Nephron progenitor cell (in vitro differentiated cells): ENCODE measurements around the gene PP2D1.
"Not testable (repeated sequence)": the region's sequence is repeated elsewhere in the genome, so short reads cannot be mapped to it uniquely, and the experiment has no call there.

Experiments
- DNase-seq: peaks from one replicate; pipeline ENCODE4 v3.0.0; 2021
- H3K27ac Mint-ChIP-seq: 2 replicates; pipeline ENCODE4 v1.8.0; 2021; ENCODE audit warnings: mild to moderate bottlenecking, moderate library complexity, mixed read lengths
- H3K27me3 Mint-ChIP-seq: 2 replicates; pipeline ENCODE4 v1.8.0; 2021; ENCODE audit warnings: mild to moderate bottlenecking, low read depth, mixed read lengths; ENCODE audit not compliant: poor library complexity
- H3K36me3 Mint-ChIP-seq: 2 replicates; pipeline ENCODE4 v1.8.0; 2021; ENCODE audit warnings: low read depth, mixed read lengths
- H3K4me1 Mint-ChIP-seq: 2 replicates; pipeline ENCODE4 v1.8.0; 2021; ENCODE audit warnings: mixed read lengths
- H3K4me3 Mint-ChIP-seq: 2 replicates; pipeline ENCODE4 v1.8.0; 2021; ENCODE audit warnings: mild to moderate bottlenecking, moderate library complexity, mixed read lengths
- H3K9me3 Mint-ChIP-seq: 2 replicates; pipeline ENCODE4 v1.8.0; 2021; ENCODE audit warnings: mild to moderate bottlenecking, moderate library complexity, mixed read lengths
- TF ChIP-seq, protein P1 (sequence below): fragments of 200-600 bp; sonication (generic); IDR thresholded peaks from 2 replicates; pipeline ENCODE4 v1.5.0; 2021; ENCODE audit warnings: antibody characterized with exemption

The PP2D1 gene

DNA sequence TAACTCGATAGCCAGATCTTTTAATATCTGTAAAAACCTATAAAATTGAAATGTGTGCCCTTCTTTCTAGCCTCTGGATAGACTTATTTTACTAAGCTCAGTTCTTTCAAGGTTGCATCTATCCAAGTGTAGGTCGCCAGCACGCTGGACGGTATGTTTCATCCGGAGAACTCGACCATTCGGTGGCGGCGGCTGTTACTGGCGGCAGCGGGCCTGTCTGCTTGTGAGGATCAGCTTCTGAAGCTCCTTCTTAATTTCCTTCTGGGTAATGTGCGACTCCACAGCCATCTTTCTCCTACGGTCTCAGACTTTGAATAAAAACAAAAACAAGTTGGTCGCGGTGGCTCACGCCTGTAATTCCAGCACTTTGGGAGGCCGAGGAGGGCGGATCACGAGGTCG lies 4.1 kb downstream of the PP2D1 start:
- H3K36me3 Mint-ChIP-seq: no peaks in the 10 kb centered on the region
- TF ChIP-seq, protein P1, sequence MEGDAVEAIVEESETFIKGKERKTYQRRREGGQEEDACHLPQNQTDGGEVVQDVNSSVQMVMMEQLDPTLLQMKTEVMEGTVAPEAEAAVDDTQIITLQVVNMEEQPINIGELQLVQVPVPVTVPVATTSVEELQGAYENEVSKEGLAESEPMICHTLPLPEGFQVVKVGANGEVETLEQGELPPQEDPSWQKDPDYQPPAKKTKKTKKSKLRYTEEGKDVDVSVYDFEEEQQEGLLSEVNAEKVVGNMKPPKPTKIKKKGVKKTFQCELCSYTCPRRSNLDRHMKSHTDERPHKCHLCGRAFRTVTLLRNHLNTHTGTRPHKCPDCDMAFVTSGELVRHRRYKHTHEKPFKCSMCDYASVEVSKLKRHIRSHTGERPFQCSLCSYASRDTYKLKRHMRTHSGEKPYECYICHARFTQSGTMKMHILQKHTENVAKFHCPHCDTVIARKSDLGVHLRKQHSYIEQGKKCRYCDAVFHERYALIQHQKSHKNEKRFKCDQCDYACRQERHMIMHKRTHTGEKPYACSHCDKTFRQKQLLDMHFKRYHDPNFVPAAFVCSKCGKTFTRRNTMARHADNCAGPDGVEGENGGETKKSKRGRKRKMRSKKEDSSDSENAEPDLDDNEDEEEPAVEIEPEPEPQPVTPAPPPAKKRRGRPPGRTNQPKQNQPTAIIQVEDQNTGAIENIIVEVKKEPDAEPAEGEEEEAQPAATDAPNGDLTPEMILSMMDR: no peak
- no peak overlapping the region for H3K27ac Mint-ChIP-seq
- no peak for DNase-seq
- no peaks in the 10 kb centered on the region for H3K27me3 Mint-ChIP-seq
- no peaks in the 10 kb centered on the region for H3K4me1 Mint-ChIP-seq
- H3K9me3 Mint-ChIP-seq: no peaks in the 10 kb centered on the region
- no peak overlapping the region for H3K4me3 Mint-ChIP-seq

DNA sequence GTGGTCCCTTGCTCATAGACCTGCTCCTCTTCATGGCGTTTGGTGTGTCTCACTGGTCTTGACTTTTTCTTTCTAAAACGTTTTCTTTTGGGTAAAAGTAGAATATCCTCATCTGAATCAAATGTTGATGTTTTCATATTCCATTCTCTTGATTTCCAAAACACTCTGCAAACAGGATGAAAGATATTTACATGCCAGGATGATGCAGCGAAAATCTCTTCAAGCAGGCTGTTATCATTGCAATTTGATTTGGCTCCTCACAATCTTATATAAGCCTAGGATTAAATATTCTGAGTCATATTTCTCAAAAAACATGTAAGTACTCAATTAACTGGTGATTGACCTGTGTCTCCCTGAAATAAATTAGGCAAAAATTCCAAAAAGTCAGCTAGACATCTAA lies 10.1 kb downstream of the PP2D1 start:
- Mint-ChIP-seq H3K36me3 (no peaks in the 10 kb centered on the region), H3K9me3 (no peaks in the 10 kb centered on the region), H3K4me3 (no peak overlapping the region)

DNA sequence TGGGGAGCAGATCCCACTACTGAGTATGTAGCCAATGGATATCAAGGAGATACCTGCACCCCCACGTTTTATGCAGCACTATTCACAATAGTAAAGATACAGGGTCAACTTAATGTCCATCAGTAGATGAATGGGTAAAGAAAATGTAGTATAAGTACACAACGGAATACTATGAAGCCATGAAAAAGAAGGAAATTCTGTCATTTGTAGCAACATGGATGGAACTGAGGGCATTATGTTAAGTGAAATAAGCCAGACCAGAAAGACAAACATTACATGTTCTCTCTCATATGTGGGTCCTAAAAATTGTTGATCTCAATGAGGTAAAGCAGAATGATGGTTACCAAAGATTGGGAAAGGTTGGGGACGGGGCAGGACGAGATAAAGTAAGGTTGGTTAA lies 14.6 kb downstream of the PP2D1 start:
- no peak for DNase-seq
- peaks cover 6% of the 10 kb centered on the region for H3K9me3 Mint-ChIP-seq
- H3K36me3 Mint-ChIP-seq: no peaks in the 10 kb centered on the region
- H3K27me3 Mint-ChIP-seq: no peaks in the 10 kb centered on the region
- H3K4me1 Mint-ChIP-seq: no peaks in the 10 kb centered on the region
- no peak overlapping the region for H3K4me3 Mint-ChIP-seq
- TF ChIP-seq, protein P1: no peak
- no peak overlapping the region for H3K27ac Mint-ChIP-seq

More for the DNA sequence above, 10.1 kb downstream of the PP2D1 start:
- no peak overlapping the region for H3K27ac Mint-ChIP-seq
- no peaks in the 10 kb centered on the region for H3K27me3 Mint-ChIP-seq
- no peak for DNase-seq
- H3K4me1 Mint-ChIP-seq: no peaks in the 10 kb centered on the region
- TF ChIP-seq, protein P1: no peak

DNA sequence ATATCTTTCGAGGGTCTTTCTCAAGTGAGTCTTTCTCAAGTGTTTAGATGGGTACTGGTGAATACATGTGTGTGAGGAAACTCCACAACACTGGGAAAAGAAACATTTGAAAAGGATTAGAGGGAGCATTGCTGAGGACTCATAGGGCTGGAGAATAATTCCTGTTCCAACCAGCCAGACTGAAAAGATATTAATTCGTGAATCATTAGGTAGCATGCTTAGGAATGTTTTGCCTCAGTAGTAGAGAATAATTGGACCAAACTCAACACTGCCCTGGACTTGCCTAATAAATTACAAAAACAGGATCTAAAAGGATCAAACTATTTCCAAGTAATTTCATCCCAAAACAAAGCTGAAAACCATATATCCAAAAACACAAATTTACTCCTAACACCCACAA lies 17.3 kb downstream of the PP2D1 start:
- Mint-ChIP-seq H3K27ac (no peak overlapping the region), H3K4me1 (no peaks in the 10 kb centered on the region), H3K4me3 (no peak overlapping the region)

DNA sequence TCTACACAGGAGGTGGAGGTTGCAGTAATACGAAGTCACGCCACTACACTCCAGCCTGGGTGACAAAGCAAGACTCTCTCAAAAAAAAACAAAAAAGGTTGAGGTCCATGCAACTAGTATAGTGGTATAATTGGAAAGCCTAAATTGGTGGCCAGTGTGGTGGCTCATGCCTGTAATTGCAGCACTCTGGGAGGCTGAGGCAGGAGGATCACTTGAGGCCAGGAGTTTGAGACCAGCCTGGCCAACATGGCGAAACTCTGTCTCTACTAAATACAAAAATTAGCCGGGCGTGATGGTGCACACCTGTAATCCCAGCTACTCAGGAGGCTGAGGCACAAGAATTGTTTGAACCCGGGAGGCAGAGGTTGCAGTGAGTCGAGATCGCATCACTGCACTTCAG lies 23.2 kb downstream of the PP2D1 start:
- not testable (repeated sequence) for H3K4me3 Mint-ChIP-seq, H3K27me3 Mint-ChIP-seq, H3K4me1 Mint-ChIP-seq, H3K27ac Mint-ChIP-seq, DNase-seq, H3K9me3 Mint-ChIP-seq
- H3K36me3 Mint-ChIP-seq: peaks cover 31% of the 10 kb centered on the region

More for the DNA sequence above, 17.3 kb downstream of the PP2D1 start:
- peaks cover 3% of the 10 kb centered on the region for H3K27me3 Mint-ChIP-seq
- no peak for DNase-seq
- H3K9me3 Mint-ChIP-seq: peaks cover 6% of the 10 kb centered on the region
- TF ChIP-seq, protein P1: no peak
- H3K36me3 Mint-ChIP-seq: no peaks in the 10 kb centered on the region

DNA sequence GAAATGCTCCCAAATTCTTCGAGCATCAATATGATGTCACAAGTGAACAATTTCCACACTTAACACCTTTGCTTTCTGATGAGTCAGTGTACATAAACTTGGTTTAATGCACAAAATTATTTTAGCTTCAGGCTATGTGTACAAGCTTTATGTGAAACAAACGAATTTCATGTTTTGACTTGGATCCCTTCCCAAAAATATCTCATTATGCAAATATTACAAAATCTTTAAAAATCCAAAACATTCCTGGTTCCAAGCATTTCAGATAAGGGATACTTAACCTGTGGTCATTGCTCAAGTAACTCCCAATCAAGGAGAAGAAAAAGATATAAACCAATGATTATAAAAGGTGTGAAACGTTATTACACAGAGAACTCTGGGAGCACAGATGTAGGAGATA lies 40.0 kb downstream of the PP2D1 start:
- no peaks in the 10 kb centered on the region for H3K9me3 Mint-ChIP-seq
- no peak overlapping the region for H3K27ac Mint-ChIP-seq
- no peak overlapping the region for H3K4me3 Mint-ChIP-seq
- no peak for DNase-seq
- TF ChIP-seq, protein P1: no peak
- peaks cover 6% of the 10 kb centered on the region for H3K4me1 Mint-ChIP-seq
- H3K36me3 Mint-ChIP-seq: peaks cover 65% of the 10 kb centered on the region
- H3K27me3 Mint-ChIP-seq: no peaks in the 10 kb centered on the region
